Nephron progenitor cell (in vitro differentiated cells): ENCODE measurements around the gene PEX5.
A peak's percentile ranks its signal among the peaks of the same experiment; 100 is the strongest.

Source experiments
- DNase-seq: peaks from one replicate; pipeline ENCODE4 v3.0.0; 2021
- H3K27ac Mint-ChIP-seq: 2 replicates; pipeline ENCODE4 v1.8.0; 2021; ENCODE audit warnings: mild to moderate bottlenecking, moderate library complexity, mixed read lengths
- H3K27me3 Mint-ChIP-seq: 2 replicates; pipeline ENCODE4 v1.8.0; 2021; ENCODE audit warnings: mild to moderate bottlenecking, low read depth, mixed read lengths; ENCODE audit not compliant: poor library complexity
- H3K36me3 Mint-ChIP-seq: 2 replicates; pipeline ENCODE4 v1.8.0; 2021; ENCODE audit warnings: low read depth, mixed read lengths
- H3K4me1 Mint-ChIP-seq: 2 replicates; pipeline ENCODE4 v1.8.0; 2021; ENCODE audit warnings: mixed read lengths
- H3K4me3 Mint-ChIP-seq: 2 replicates; pipeline ENCODE4 v1.8.0; 2021; ENCODE audit warnings: mild to moderate bottlenecking, moderate library complexity, mixed read lengths
- H3K9me3 Mint-ChIP-seq: 2 replicates; pipeline ENCODE4 v1.8.0; 2021; ENCODE audit warnings: mild to moderate bottlenecking, moderate library complexity, mixed read lengths
- TF ChIP-seq, protein P1 (sequence below): fragments of 200-600 bp; sonication (generic); IDR thresholded peaks from 2 replicates; pipeline ENCODE4 v1.5.0; 2021; ENCODE audit warnings: antibody characterized with exemption

The PEX5 gene

DNA sequence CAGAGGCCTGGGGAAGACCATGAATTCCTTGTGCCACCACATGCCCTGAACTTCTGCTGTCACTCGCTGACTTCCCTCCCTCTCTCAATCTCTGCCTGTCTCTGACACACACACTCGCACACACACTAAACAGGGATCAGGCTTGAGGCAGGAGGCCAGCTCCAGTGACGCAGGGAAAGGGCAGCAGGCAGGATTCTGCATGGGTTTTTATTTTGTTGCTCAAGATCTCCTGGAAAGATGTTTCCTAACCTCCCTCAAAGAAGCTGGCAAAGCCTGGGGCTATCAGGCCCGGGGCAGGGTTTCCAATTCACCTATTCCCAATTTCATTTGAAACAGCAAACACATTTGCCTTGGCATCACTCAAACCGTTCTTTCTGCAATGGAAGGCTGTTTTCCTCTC lies 27.7 kb upstream of the PEX5 start:
- no peak overlapping the region for H3K27ac Mint-ChIP-seq
- no peak for DNase-seq
- H3K27me3 Mint-ChIP-seq: peaks cover 25% of the 10 kb centered on the region
- H3K9me3 Mint-ChIP-seq: peaks cover 33% of the 10 kb centered on the region
- H3K4me1 Mint-ChIP-seq: no peaks in the 10 kb centered on the region
- TF ChIP-seq, protein P1, sequence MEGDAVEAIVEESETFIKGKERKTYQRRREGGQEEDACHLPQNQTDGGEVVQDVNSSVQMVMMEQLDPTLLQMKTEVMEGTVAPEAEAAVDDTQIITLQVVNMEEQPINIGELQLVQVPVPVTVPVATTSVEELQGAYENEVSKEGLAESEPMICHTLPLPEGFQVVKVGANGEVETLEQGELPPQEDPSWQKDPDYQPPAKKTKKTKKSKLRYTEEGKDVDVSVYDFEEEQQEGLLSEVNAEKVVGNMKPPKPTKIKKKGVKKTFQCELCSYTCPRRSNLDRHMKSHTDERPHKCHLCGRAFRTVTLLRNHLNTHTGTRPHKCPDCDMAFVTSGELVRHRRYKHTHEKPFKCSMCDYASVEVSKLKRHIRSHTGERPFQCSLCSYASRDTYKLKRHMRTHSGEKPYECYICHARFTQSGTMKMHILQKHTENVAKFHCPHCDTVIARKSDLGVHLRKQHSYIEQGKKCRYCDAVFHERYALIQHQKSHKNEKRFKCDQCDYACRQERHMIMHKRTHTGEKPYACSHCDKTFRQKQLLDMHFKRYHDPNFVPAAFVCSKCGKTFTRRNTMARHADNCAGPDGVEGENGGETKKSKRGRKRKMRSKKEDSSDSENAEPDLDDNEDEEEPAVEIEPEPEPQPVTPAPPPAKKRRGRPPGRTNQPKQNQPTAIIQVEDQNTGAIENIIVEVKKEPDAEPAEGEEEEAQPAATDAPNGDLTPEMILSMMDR: no peak
- H3K4me3 Mint-ChIP-seq: no peak overlapping the region
- peaks cover 4% of the 10 kb centered on the region for H3K36me3 Mint-ChIP-seq

DNA sequence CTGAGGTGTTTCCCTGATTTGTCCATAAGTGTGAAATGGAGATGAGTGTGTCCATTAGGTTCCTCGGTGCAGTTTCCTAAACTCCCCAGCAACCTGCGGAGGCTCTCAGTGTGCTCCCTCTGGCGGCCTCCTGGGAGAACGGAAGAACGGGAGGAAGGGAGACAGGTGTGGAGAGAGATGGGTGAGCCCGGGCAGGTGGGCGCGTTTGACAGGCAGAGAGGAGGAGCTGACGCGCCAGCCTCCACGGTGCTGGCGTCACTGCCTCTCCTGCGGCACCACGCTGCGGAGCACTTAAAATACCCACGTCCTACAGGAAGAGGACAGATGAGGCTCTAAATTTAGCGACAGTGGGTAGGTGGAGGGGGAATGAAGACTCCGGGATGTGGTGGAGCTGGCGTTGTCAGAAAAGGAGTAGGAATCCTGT lies 26.8 kb upstream of the PEX5 start:
- Mint-ChIP-seq H3K27ac (no peak overlapping the region), H3K4me3 (no peak overlapping the region), H3K36me3 (no peaks in the 10 kb centered on the region), H3K4me1 (no peaks in the 10 kb centered on the region), H3K27me3 (peaks cover 25% of the 10 kb centered on the region), H3K9me3 (peaks cover 42% of the 10 kb centered on the region)
- DNase-seq: peak; percentile 30
- TF ChIP-seq, protein P1: peak; percentile 45

DNA sequence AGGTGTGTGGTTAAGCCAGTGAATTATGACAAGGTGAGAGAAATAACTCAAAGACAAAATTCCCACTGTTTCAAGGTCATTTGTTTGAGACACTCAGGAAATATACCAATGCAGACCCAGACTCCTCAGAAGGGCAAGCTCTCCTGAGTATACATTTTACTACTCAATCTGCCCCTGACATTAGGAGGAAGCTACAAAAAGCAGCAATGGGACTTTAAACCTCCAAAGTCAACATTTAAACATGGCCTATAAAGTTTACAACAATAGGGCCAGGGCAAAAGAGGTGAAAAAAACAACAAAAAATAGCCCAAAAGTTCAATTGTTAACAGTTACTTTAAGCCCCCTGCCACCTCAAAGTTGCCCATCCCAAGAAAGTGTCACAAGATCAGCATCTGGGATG lies 19.5 kb upstream of the PEX5 start:
- Mint-ChIP-seq H3K4me3 (no peak overlapping the region), H3K4me1 (no peaks in the 10 kb centered on the region), H3K9me3 (peaks cover 96% of the 10 kb centered on the region), H3K36me3 (peaks cover 5% of the 10 kb centered on the region), H3K27ac (no peak overlapping the region), H3K27me3 (peaks cover 4% of the 10 kb centered on the region)
- no peak for DNase-seq
- TF ChIP-seq, protein P1: no peak

DNA sequence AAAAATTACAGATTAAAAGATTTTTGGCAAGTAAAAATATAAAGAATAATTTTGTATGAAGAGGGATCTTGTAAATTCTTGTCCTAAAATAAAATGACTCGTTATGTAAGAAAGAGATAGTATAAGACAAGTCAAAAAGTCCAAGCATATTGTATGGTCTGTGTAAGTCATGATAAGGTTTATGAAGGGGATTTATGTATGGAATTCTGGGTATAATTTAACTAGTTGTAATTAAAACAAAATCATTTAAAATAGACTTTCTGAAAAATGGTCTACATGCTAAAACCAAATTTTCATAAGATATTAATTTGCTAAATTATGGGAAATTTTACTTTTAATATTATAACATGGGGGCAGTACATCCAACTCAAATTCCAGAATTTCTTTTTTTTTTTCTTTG lies 17.6 kb upstream of the PEX5 start:
- Mint-ChIP-seq H3K9me3 (peaks cover 90% of the 10 kb centered on the region), H3K27me3 (peaks cover 9% of the 10 kb centered on the region)

DNA sequence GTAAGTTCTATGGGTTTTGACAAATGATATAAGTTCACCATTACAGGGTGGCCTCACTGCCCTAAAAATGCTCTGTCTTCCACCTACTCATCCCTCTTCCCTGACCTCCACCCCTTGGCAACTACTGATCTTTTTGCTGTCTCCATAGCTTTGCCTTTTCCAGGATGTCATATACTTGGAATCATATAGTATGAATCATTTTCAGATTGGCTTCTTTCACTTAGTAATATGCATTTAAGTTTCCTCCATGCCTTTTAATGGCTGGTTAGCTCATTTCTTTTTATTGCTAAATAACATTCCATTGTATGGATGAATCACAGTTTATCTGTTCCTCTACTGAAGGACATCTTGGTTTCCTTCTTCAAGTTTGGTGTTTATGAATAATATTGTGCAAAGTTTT lies 14.0 kb upstream of the PEX5 start:
- Mint-ChIP-seq H3K27me3 (peaks cover 9% of the 10 kb centered on the region), H3K27ac (no peak overlapping the region), H3K9me3 (peaks cover 69% of the 10 kb centered on the region), H3K4me3 (no peak overlapping the region), H3K4me1 (no peaks in the 10 kb centered on the region), H3K36me3 (no peaks in the 10 kb centered on the region)
- TF ChIP-seq, protein P1: no peak
- DNase-seq: no peak

More for the DNA sequence above, 17.6 kb upstream of the PEX5 start:
- H3K27ac Mint-ChIP-seq: no peak overlapping the region
- TF ChIP-seq, protein P1: no peak
- no peak overlapping the region for H3K4me3 Mint-ChIP-seq
- H3K36me3 Mint-ChIP-seq: peaks cover 5% of the 10 kb centered on the region
- no peak for DNase-seq
- no peaks in the 10 kb centered on the region for H3K4me1 Mint-ChIP-seq

DNA sequence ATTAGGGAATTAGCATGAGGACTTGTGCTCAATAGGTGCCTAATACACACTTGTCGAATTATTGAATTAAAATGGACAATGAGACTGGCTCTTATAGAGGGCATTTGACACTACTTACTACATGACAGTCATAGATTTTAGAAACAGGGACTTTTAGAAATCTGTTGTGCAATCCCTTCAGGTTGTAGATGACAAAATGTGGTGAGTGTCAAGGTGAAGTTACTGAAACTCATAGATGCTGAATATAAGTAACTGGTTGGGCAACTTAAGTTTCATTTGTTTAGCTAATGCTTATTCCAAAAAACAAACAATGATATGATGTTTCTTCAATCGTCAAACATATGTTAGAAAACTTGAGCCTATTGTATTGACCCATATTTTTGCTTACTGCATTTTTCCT lies 12.9 kb upstream of the PEX5 start:
- Mint-ChIP-seq H3K27me3 (peaks cover 9% of the 10 kb centered on the region), H3K4me3 (no peak overlapping the region), H3K36me3 (no peaks in the 10 kb centered on the region), H3K9me3 (peaks cover 62% of the 10 kb centered on the region), H3K4me1 (no peaks in the 10 kb centered on the region), H3K27ac (no peak overlapping the region)
- TF ChIP-seq, protein P1: no peak
- no peak for DNase-seq
